PC-3 (cell line): Measurements from ENCODE around the gene SCUBE3.

Experiments
- CTCF ChIP-seq: fragments of 300-600 bp; sonication (generic); conservative IDR thresholded peaks from 2 replicates; pipeline ENCODE4 v1.5.1; 2017; ENCODE audit warnings: antibody characterized with exemption, low read depth, mild to moderate bottlenecking, low read length
- EZH2 ChIP-seq: fragments of 300-600 bp; sonication (generic); IDR thresholded peaks from one replicate; pipeline ENCODE4 v1.6.1; 2017; ENCODE audit warnings: antibody characterized with exemption, mild to moderate bottlenecking, low read length; ENCODE audit not compliant: unreplicated experiment

DNA sequence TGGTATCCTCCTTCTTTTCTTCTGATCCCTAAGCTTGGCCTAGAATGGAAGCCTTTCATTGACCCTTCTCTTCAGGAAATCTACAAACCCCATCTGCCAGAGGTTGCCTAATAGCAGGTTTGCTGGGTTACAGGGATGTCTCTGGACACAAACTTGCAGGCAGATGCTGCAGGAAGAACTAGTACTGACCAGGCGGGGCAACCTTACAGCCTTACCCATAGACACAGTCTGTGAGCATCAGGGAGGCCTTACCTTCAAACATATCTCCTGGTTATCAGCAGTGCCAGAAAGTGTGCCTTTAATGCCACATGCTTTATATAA lies 2.6 kb downstream of the SCUBE3 start:
- TF ChIP-seq EZH2: no peak
- TF ChIP-seq CTCF: no peak
